Panc1 (cell line): Measurements from ENCODE around the gene MLLT10. TPM values are rescaled to one million over a fixed set of nuclear protein-coding genes. Genes with fewer than 3 reads are reported as not detected.
A peak's percentile ranks its signal among the peaks of the same experiment; 100 is the strongest.

Experiments used
- ATAC-seq: fragments of 200-7000 bp; cut with Tn5 transposase; 2 replicates; pipeline ENCODE4 v1.9.1; 2020; ENCODE audit warnings: mild to moderate bottlenecking, moderate library complexity
- BruUV-seq: library from RNA; stranded (reverse); fragments of 400-500 nt; replicated peaks from 2 replicates; lab custom pipeline; 2021; lab: Mats Ljungman, UMichigan
- CTCF ChIA-PET: fragments of 300-600 bp; sonication (Branson Sonifier 250); formaldehyde crosslinking; loops from one replicate; lab custom pipeline; 2022; ENCODE audit warnings: antibody characterized with exemption; lab: Charles Lee
- POLR2A ChIA-PET: fragments of 300-600 bp; sonication (Branson Sonifier 250); formaldehyde crosslinking; loops from one replicate; lab custom pipeline; 2022; ENCODE audit warnings: antibody characterized with exemption; lab: Charles Lee
- DNase-seq: peaks from one replicate; pipeline ENCODE4 v3.0.0-alpha.2; 2010; ENCODE audit warnings: low read depth, low spot score
- H3K27ac ChIP-seq: 2 replicates; pipeline ENCODE4 v1.5.1; 2011; ENCODE audit warnings: mild to moderate bottlenecking, low read length, inconsistent platforms
- H3K27me3 ChIP-seq: fragments of 200-500 bp; sonication (Bioruptor generic); 2 replicates; pipeline ENCODE4 v1.6.0; 2014; ENCODE audit warnings: low read length, inconsistent platforms; ENCODE audit not compliant: control insufficient read depth, insufficient read depth
- H3K36me3 ChIP-seq: fragments of 200-500 bp; sonication (Bioruptor generic); 2 replicates; pipeline ENCODE4 v1.5.1; 2014; ENCODE audit warnings: inconsistent platforms, mild to moderate bottlenecking, low read length, moderate library complexity; ENCODE audit not compliant: control insufficient read depth, insufficient read depth
- H3K4me1 ChIP-seq: 2 replicates; pipeline ENCODE4 v1.5.1; 2011; ENCODE audit warnings: inconsistent platforms, mild to moderate bottlenecking, low read length, moderate library complexity; ENCODE audit not compliant: control insufficient read depth, insufficient read depth
- H3K4me3 ChIP-seq, 2 experiments: 2 replicates each; pipeline ENCODE4 v1.5.1; 2011 to 2012; ENCODE audit warnings: low read depth in 2 of 2, low read length in 2 of 2, mild to moderate bottlenecking in 2 of 2, inconsistent platforms in 1 of 2, moderate library complexity in 1 of 2
- H3K9me3 ChIP-seq: fragments of 200-500 bp; sonication (Bioruptor generic); 2 replicates; pipeline ENCODE4 v1.5.1; 2014; ENCODE audit warnings: low read depth, mild to moderate bottlenecking, inconsistent platforms, low read length, moderate library complexity; ENCODE audit not compliant: control insufficient read depth, insufficient read depth
- CTCF ChIP-seq: fragments of 450-650 bp; IDR thresholded peaks from 2 replicates; pipeline ENCODE4 v1.5.1; 2017; ENCODE audit warnings: mild to moderate bottlenecking
- POLR2AphosphoS5 ChIP-seq: IDR thresholded peaks from 2 replicates; pipeline ENCODE4 v1.6.1; 2012; ENCODE audit warnings: mild to moderate bottlenecking, low read depth, low read length, moderate library complexity
- REST ChIP-seq, 2 experiments: IDR thresholded peaks; 2 replicates each; pipeline ENCODE4 v1.6.1; 2011 to 2012; ENCODE audit warnings: low read depth in 2 of 2, control low read depth in 1 of 2, low read length in 1 of 2, mild to moderate bottlenecking in 1 of 2, moderate library complexity in 1 of 2; ENCODE audit not compliant: insufficient read depth in 1 of 2
- SIN3A ChIP-seq: IDR thresholded peaks from 2 replicates; pipeline ENCODE4 v1.6.1; 2012; ENCODE audit warnings: low read depth, mild to moderate bottlenecking, low read length, moderate library complexity, borderline replicate concordance; ENCODE audit not compliant: insufficient read depth
- TCF7L2 ChIP-seq: IDR thresholded peaks from 2 replicates; pipeline ENCODE4 v1.6.1; 2011; ENCODE audit warnings: mild to moderate bottlenecking, low read depth, low read length, inconsistent platforms
- in situ Hi-C: cut with HindIII; loops from 2 replicates; pipeline ENCODE4 v1.10.0; 2016; ENCODE audit warnings: low sequenced_read_pairs, low pct_unique_long_range_greater_than_20kb
- intact Hi-C: fragments of 100-400 bp; cut with micrococcal nuclease; formaldehyde crosslinking; loops from one replicate; pipeline ENCODE4 v1.10.0; 2022; ENCODE audit not compliant: unreplicated experiment
- total RNA-seq: library from RNA; stranded (reverse); gene quantifications from one replicate; pipeline ENCODE4 v1.2.1, GENCODE V29; 2021; ENCODE audit not compliant: unreplicated experiment

Gene MLLT10
- total RNA-seq, 1 experiment from 2014 or later = 33.4 TPM

GRCh38 chr10:21675157-21675796 is 141.2 kb downstream of the MLLT10 start:
- H3K9me3 ChIP-seq = no peaks in the 10 kb centered on the region
- intact Hi-C loops = no loop called here
- no TSS peak for BruUV-seq
- no peak for TF ChIP-seq REST (IDR thresholded peaks at IDR 0.05; ENCODE audit: insufficient read depth in 1 of 2, low read depth in 2 of 2, low read length in 1 of 2)
- no peak for TF ChIP-seq POLR2AphosphoS5
- TF ChIP-seq TCF7L2 = no peak
- TF ChIP-seq CTCF = peak; percentile 70; the same call in 1 of the 2 replicates
- TF ChIP-seq SIN3A = no peak
- H3K4me3 ChIP-seq = no peak overlapping the region
- in situ Hi-C loops = no loop called here
- peaks cover 7% of the 10 kb centered on the region for H3K4me1 ChIP-seq
- no peak overlapping the region for H3K27ac ChIP-seq
- ATAC-seq (peak; percentile 75; the same call in 1 of the 2 replicates), DNase-seq (peak; percentile 22)
- H3K27me3 ChIP-seq = no peaks in the 10 kb centered on the region
- ChIA-PET CTCF (no interaction called here), POLR2A (no interaction called here)
- H3K36me3 ChIP-seq = peaks cover 11% of the 10 kb centered on the region

GRCh38 chr10:21677551-21677950 is 143.5 kb downstream of the MLLT10 start:
- ChIA-PET POLR2A (no interaction called here), CTCF (interaction anchor here (0.6 kb wide), 1 partner anchor 12 kb away, joined by 6 read pairs; no protein-coding TSS in a partner anchor)
- peaks cover 11% of the 10 kb centered on the region for H3K36me3 ChIP-seq
- TF ChIP-seq TCF7L2 (no peak), CTCF (no peak), POLR2AphosphoS5 (no peak), REST (IDR thresholded peaks at IDR 0.05; ENCODE audit: insufficient read depth in 1 of 2, low read depth in 2 of 2, low read length in 1 of 2) (no peak), SIN3A (no peak)
- in situ Hi-C loops (no loop called here), intact Hi-C loops (no loop called here)
- no peak overlapping the region for H3K27ac ChIP-seq
- no TSS peak for BruUV-seq
- peaks cover 7% of the 10 kb centered on the region for H3K4me1 ChIP-seq
- H3K9me3 ChIP-seq = no peaks in the 10 kb centered on the region
- DNase-seq = no peak
- ATAC-seq = no peak
- H3K4me3 ChIP-seq = no peak overlapping the region
- no peaks in the 10 kb centered on the region for H3K27me3 ChIP-seq
